RWPE2 (cell line): ENCODE data around the gene RPS6KA2.

Source experiments
- ATAC-seq: fragments of 200-7000 bp; cut with Tn5 transposase; 3 replicates; pipeline ENCODE4 v1.9.1; 2021; ENCODE audit warnings: low read depth
- DNase-seq: peaks from one replicate; pipeline ENCODE4 v3.0.0-alpha.2; 2020; ENCODE audit warnings: low spot score
- H3K27ac ChIP-seq: fragments of 450-650 bp; 2 replicates; pipeline ENCODE4 v1.5.1; 2017; ENCODE audit warnings: mild to moderate bottlenecking; ENCODE audit not compliant: poor library complexity, severe bottlenecking
- H3K27me3 ChIP-seq: fragments of 250-450 bp; sonication (Bioruptor Pico); 2 replicates; pipeline ENCODE4 v1.5.1; 2021; ENCODE audit warnings: mild to moderate bottlenecking, moderate library complexity; ENCODE audit not compliant: insufficient read depth, poor library complexity, severe bottlenecking
- H3K36me3 ChIP-seq: fragments of 250-450 bp; sonication (Bioruptor Pico); 2 replicates; pipeline ENCODE4 v1.5.1; 2020; ENCODE audit warnings: low read depth, mild to moderate bottlenecking, moderate library complexity
- H3K4me1 ChIP-seq: fragments of 250-450 bp; sonication (Bioruptor Pico); 2 replicates; pipeline ENCODE4 v1.5.1; 2021; ENCODE audit warnings: mild to moderate bottlenecking, moderate library complexity; ENCODE audit not compliant: insufficient read depth, poor library complexity, severe bottlenecking
- H3K4me3 ChIP-seq: fragments of 250-450 bp; sonication (Bioruptor Pico); 2 replicates; pipeline ENCODE4 v1.5.1; 2021; ENCODE audit warnings: mild to moderate bottlenecking, moderate library complexity; ENCODE audit not compliant: severe bottlenecking
- H3K9me3 ChIP-seq: fragments of 250-450 bp; sonication (Bioruptor Pico); 2 replicates; pipeline ENCODE4 v1.5.1; 2021; ENCODE audit warnings: mild to moderate bottlenecking, moderate library complexity; ENCODE audit not compliant: severe bottlenecking
- TF ChIP-seq, protein P1 (sequence below): fragments of 450-650 bp; IDR thresholded peaks from one replicate; pipeline ENCODE4 v1.5.1; 2017; ENCODE audit warnings: mild to moderate bottlenecking, moderate library complexity; ENCODE audit not compliant: poor library complexity, severe bottlenecking

The RPS6KA2 gene

DNA sequence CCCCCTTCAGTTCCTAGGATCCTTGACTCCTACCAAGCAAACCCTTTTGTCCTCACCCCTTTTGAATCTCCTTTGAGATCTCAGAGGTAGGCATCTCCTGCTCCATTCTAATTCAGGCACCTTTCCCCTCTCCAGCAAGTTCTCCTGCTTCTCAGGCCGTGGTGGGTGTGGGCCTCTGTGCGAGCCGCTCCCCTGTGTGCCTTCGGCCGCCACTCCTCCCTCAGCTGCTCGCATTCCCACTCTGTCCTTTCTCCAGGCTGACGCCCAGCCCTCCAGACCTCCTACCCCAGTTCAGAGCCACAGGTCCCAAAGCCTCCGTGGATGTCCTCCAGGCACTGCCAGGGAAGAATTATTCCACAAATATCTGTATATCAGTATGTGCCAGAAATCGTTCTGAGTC is 19.7 kb upstream of the RPS6KA2 start:
- TF ChIP-seq, protein P1, sequence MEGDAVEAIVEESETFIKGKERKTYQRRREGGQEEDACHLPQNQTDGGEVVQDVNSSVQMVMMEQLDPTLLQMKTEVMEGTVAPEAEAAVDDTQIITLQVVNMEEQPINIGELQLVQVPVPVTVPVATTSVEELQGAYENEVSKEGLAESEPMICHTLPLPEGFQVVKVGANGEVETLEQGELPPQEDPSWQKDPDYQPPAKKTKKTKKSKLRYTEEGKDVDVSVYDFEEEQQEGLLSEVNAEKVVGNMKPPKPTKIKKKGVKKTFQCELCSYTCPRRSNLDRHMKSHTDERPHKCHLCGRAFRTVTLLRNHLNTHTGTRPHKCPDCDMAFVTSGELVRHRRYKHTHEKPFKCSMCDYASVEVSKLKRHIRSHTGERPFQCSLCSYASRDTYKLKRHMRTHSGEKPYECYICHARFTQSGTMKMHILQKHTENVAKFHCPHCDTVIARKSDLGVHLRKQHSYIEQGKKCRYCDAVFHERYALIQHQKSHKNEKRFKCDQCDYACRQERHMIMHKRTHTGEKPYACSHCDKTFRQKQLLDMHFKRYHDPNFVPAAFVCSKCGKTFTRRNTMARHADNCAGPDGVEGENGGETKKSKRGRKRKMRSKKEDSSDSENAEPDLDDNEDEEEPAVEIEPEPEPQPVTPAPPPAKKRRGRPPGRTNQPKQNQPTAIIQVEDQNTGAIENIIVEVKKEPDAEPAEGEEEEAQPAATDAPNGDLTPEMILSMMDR, result no peak
- Histone ChIP-seq H3K9me3 (no peaks in the 10 kb centered on the region), H3K27ac (no peak overlapping the region), H3K4me1 (no peaks in the 10 kb centered on the region), H3K36me3 (no peaks in the 10 kb centered on the region), H3K27me3 (no peaks in the 10 kb centered on the region), H3K4me3 (no peak overlapping the region)
- DNase-seq (no peak), ATAC-seq (no peak)

DNA sequence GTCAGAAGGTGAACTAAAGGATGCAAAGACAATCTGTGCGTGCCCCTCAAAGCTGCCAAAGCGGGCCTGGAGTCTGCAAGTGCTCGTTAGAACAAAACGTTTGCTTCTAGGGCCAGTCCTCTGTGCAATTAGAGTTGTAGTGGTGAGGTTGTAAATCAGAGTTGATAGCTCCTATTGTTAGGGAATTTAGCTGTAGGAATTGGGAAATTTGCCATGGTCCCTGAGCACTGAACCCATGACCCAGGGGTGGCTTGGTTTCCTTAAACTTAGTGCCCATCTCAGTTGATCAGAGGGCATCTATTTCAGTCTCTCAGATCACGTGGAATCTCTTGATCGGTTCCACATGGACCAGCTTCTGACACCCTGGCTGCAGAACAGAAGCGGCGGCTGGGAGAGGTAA is 18.8 kb upstream of the RPS6KA2 start:
- TF ChIP-seq, protein P1, result no peak
- DNase-seq (no peak), ATAC-seq (no peak)
- Histone ChIP-seq H3K36me3 (no peaks in the 10 kb centered on the region), H3K9me3 (no peaks in the 10 kb centered on the region), H3K27me3 (no peaks in the 10 kb centered on the region), H3K4me1 (no peaks in the 10 kb centered on the region), H3K4me3 (no peak overlapping the region), H3K27ac (no peak overlapping the region)

DNA sequence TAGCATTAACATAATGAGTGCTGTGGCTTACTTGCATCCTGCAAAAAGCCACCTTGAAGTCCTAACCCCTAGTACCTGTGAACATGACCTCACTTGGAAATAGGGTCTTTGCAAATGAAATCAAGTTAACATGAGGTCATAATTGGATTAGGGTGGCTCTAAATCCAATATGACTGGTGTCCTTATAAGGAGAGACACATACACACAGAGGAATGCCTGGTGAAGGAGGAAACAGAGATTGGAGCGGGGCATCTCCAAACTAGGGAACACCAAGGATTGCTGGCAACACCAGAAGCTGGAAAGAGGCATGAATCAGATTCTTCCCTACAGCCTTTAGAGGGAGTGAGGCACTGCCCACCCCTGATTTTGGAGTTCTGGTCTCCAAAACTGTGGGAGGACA is 17.6 kb upstream of the RPS6KA2 start:
- Histone ChIP-seq H3K9me3 (no peaks in the 10 kb centered on the region), H3K4me1 (no peaks in the 10 kb centered on the region), H3K36me3 (no peaks in the 10 kb centered on the region), H3K27me3 (no peaks in the 10 kb centered on the region), H3K27ac (no peak overlapping the region), H3K4me3 (no peak overlapping the region)
- TF ChIP-seq, protein P1, result no peak
- ATAC-seq, result no peak
- no peak for DNase-seq

GRCh38 chr6:166643891-166644590 is 17.0 kb upstream of the RPS6KA2 start:
- Histone ChIP-seq H3K4me1 (no peaks in the 10 kb centered on the region), H3K27me3 (no peaks in the 10 kb centered on the region), H3K36me3 (no peaks in the 10 kb centered on the region), H3K4me3 (no peak overlapping the region), H3K27ac (no peak overlapping the region), H3K9me3 (no peaks in the 10 kb centered on the region)
- TF ChIP-seq, protein P1, result no peak
- no peak for ATAC-seq
- no peak for DNase-seq

DNA sequence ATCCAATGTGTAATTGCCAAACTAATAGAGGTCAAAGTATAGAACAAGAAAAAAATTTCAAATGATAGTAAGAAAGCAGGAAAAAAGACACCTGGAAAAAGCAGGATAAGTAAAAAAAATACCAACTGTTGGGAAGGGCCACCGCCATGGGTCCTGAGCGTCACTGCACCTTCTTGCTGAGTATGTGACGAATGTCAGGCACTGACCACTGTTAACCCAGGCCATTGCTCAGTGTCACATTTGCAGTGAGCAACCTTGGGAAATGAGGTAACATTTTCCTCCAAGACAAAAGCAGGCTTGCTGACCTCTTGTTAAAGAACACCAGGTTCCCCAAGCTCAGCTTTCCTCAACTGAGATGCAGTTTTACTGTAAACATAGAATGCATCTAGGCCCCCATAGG is 15.6 kb upstream of the RPS6KA2 start:
- Histone ChIP-seq H3K27ac (no peak overlapping the region), H3K27me3 (no peaks in the 10 kb centered on the region), H3K36me3 (no peaks in the 10 kb centered on the region), H3K9me3 (no peaks in the 10 kb centered on the region), H3K4me3 (no peak overlapping the region), H3K4me1 (no peaks in the 10 kb centered on the region)
- TF ChIP-seq, protein P1, result no peak
- ATAC-seq (no peak), DNase-seq (no peak)
